WTC11 (cell line): ENCODE measurements around the gene FBXO24. TPM values are rescaled to one million over a fixed set of nuclear protein-coding genes. Genes with fewer than 3 reads are reported as not detected.

Source experiments
- ATAC-seq: fragments of 200-7000 bp; cut with Tn5 transposase; 2 replicates; pipeline ENCODE4 v1.10.0; 2021; ENCODE audit warnings: mild to moderate bottlenecking, moderate library complexity
- CTCF ChIA-PET: fragments of 300-600 bp; sonication (Branson Sonifier 250); formaldehyde crosslinking; loops from one replicate; lab custom pipeline; 2021; ENCODE audit warnings: antibody characterized with exemption; lab: Charles Lee
- POLR2A ChIA-PET: fragments of 350-600 bp; sonication (Branson Sonifier 250); formaldehyde crosslinking; loops from one replicate; lab custom pipeline; 2021; ENCODE audit warnings: antibody characterized with exemption; lab: Charles Lee
- DNase-seq: peaks from one replicate; pipeline ENCODE4 v3.0.0; 2021; ENCODE audit warnings: low spot score
- H3K27ac Mint-ChIP-seq: 2 replicates; pipeline ENCODE4 v1.8.0; 2021; ENCODE audit warnings: mixed read lengths
- H3K27me3 Mint-ChIP-seq: 2 replicates; pipeline ENCODE4 v1.8.0; 2021; ENCODE audit warnings: low read depth, mild to moderate bottlenecking, moderate library complexity, mixed read lengths
- H3K36me3 Mint-ChIP-seq: 2 replicates; pipeline ENCODE4 v1.8.0; 2021; ENCODE audit warnings: mixed read lengths
- H3K4me1 Mint-ChIP-seq: 2 replicates; pipeline ENCODE4 v1.8.0; 2022; ENCODE audit warnings: mixed read lengths
- H3K4me3 Mint-ChIP-seq: 2 replicates; pipeline ENCODE4 v1.8.0; 2021; ENCODE audit warnings: mild to moderate bottlenecking, moderate library complexity, mixed read lengths
- H3K9me3 Mint-ChIP-seq: 2 replicates; pipeline ENCODE4 v1.8.0; 2021; ENCODE audit warnings: mixed read lengths
- ATF3 ChIP-seq: sonication (generic); formaldehyde crosslinking; conservative IDR thresholded peaks from 2 replicates; pipeline ENCODE4 v1.8.1; 2022; ENCODE audit warnings: mild to moderate bottlenecking, missing genetic modification reagents
- E2F1 ChIP-seq: sonication (generic); formaldehyde crosslinking; IDR thresholded peaks from 2 replicates; pipeline ENCODE4 v1.8.0; 2022; ENCODE audit warnings: mild to moderate bottlenecking, missing genetic modification reagents
- EMX1 ChIP-seq: fragments of 250-450 bp; sonication (Bioruptor Pico); IDR thresholded peaks from 2 replicates; pipeline ENCODE4 v1.8.0; 2021; ENCODE audit warnings: mild to moderate bottlenecking
- GABPB1 ChIP-seq: sonication (generic); formaldehyde crosslinking; IDR thresholded peaks from 2 replicates; pipeline ENCODE4 v1.8.1; 2023; ENCODE audit warnings: mild to moderate bottlenecking, missing genetic modification reagents
- GRHL2 ChIP-seq: fragments of 250-450 bp; sonication (Bioruptor Pico); IDR thresholded peaks from 2 replicates; pipeline ENCODE4 v1.8.0; 2022; ENCODE audit warnings: mild to moderate bottlenecking, moderate library complexity; ENCODE audit not compliant: insufficient replicate concordance, severe bottlenecking
- MXD4 ChIP-seq: fragments of 250-450 bp; sonication (Bioruptor Pico); IDR thresholded peaks from 2 replicates; pipeline ENCODE4 v1.8.0; 2021; ENCODE audit warnings: mild to moderate bottlenecking, moderate library complexity, borderline replicate concordance
- MYBL2 ChIP-seq: sonication (generic); formaldehyde crosslinking; IDR thresholded peaks from 2 replicates; pipeline ENCODE4 v1.8.1; 2023; ENCODE audit warnings: mild to moderate bottlenecking, moderate library complexity, missing genetic modification reagents
- NFATC4 ChIP-seq: fragments of 250-450 bp; sonication (Bioruptor Pico); IDR thresholded peaks from 2 replicates; pipeline ENCODE4 v1.9.0; 2021; ENCODE audit warnings: mild to moderate bottlenecking
- NR1H2 ChIP-seq: sonication (generic); formaldehyde crosslinking; IDR thresholded peaks from 2 replicates; pipeline ENCODE4 v1.9.0; 2021; ENCODE audit warnings: mild to moderate bottlenecking, moderate library complexity, missing genetic modification reagents
- PRRX2 ChIP-seq: fragments of 250-450 bp; sonication (Bioruptor Pico); IDR thresholded peaks from 2 replicates; pipeline ENCODE4 v1.8.0; 2021; ENCODE audit warnings: mild to moderate bottlenecking
- RORB ChIP-seq: fragments of 250-450 bp; sonication (Bioruptor Pico); IDR thresholded peaks from 2 replicates; pipeline ENCODE4 v1.9.0; 2021; ENCODE audit warnings: mild to moderate bottlenecking
- USF2 ChIP-seq: sonication (generic); formaldehyde crosslinking; IDR thresholded peaks from 2 replicates; pipeline ENCODE4 v1.8.1; 2023; ENCODE audit warnings: mild to moderate bottlenecking, missing genetic modification reagents, moderate library complexity
- ZNF396 ChIP-seq: fragments of 250-450 bp; sonication (Bioruptor Pico); IDR thresholded peaks from 2 replicates; pipeline ENCODE4 v1.8.0; 2021; ENCODE audit warnings: mild to moderate bottlenecking, moderate library complexity, borderline replicate concordance
- ZNF425 ChIP-seq: fragments of 250-450 bp; sonication (Bioruptor Pico); conservative IDR thresholded peaks from 2 replicates; pipeline ENCODE4 v1.9.0; 2021; ENCODE audit warnings: mild to moderate bottlenecking
- total RNA-seq: library from RNA; stranded (reverse); gene quantifications from 3 replicates; pipeline ENCODE4 v1.2.3, GENCODE V29; 2021

Gene FBXO24
- total RNA-seq, 1 experiment from 2014 or later = 0.70 TPM

GRCh38 chr7:100568896-100569844 lies 17.0 kb upstream of the FBXO24 start (continued):
- TF ChIP-seq ZNF425 (CRISPR knock-in tag) (no peak), NFATC4 (CRISPR knock-in tag) (0 out of 2 replicates have a peak, but pooled peaks have one; percentile 3), ATF3 (CRISPR knock-in tag) (no peak), MYBL2 (no peak), GRHL2 (CRISPR knock-in tag) (no peak), EMX1 (CRISPR knock-in tag) (no peak), PRRX2 (CRISPR knock-in tag) (0 out of 2 replicates have a peak, but pooled peaks have one; percentile 31), GABPB1 (CRISPR knock-in tag) (0 out of 2 replicates have a peak, but pooled peaks have one; percentile 30), MXD4 (no peak), USF2 (CRISPR knock-in tag) (peak; percentile 86), ZNF396 (CRISPR knock-in tag) (no peak), RORB (CRISPR knock-in tag) (no peak), NR1H2 (CRISPR knock-in tag) (no peak)

GRCh38 chr7:100570954-100571828 lies 14.9 kb upstream of the FBXO24 start:
- ChIA-PET CTCF (interaction anchor here (0.5 to 3.6 kb wide), 21 partner anchors 12 to 304 kb away, joined by 3 to 51 read pairs (median 4); partner anchors contain the start of genes FBXO24, GNB2, LRCH4 and MOSPD3), POLR2A (interaction anchor here (0.6 to 1.8 kb wide), 8 partner anchors 14 to 142 kb away, joined by 3 to 24 read pairs (median 4); partner anchors contain the start of genes AGFG2, FBXO24, LRCH4 and MEPCE)
- H3K9me3 Mint-ChIP-seq = no peaks in the 10 kb centered on the region
- H3K27ac Mint-ChIP-seq = no peak overlapping the region
- ATAC-seq (peak; percentile 2), DNase-seq (no peak)
- peaks cover 11% of the 10 kb centered on the region for H3K27me3 Mint-ChIP-seq
- peaks cover 41% of the 10 kb centered on the region for H3K4me1 Mint-ChIP-seq
- no peak for TF ChIP-seq PRRX2 (CRISPR knock-in tag)
- TF ChIP-seq ZNF425 (CRISPR knock-in tag) = no peak
- no peak for TF ChIP-seq E2F1 (CRISPR knock-in tag)
- TF ChIP-seq ATF3 (CRISPR knock-in tag) = no peak
- TF ChIP-seq GABPB1 (CRISPR knock-in tag) = peak; percentile 24; the same call in 1 of the 2 replicates
- H3K4me3 Mint-ChIP-seq = peak overlapping the region; percentile 61
- H3K36me3 Mint-ChIP-seq = no peaks in the 10 kb centered on the region
